ENCODE results near the gene FREM2. TPM values are rescaled to one million over a fixed set of nuclear protein-coding genes. Genes with fewer than 3 reads are reported as not detected.
A peak's percentile ranks its signal among the peaks of the same experiment; 100 is the strongest.

The FREM2 gene
- total and polyA plus RNA-seq, 2 donors from 2014 or later, result 3.6 to 16.9 TPM

DNA sequence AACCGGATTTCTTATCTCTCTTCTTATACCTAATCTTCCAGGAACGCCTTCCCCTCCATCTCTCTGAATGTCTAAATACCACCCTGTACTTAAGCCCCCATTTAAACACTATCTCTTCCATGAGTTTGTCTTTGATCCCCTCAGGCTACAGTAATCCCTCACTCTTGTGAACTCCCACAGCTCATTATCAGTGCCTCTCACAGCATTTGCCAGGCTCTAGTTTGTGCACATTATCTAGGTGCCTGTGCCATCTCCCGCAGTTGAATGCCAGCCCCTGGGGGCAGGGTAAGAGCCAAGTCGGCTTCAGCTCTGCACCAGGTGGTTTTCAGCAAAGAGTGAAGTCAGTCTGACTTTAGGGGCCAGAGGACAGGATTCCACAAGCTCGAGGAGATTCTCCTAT lies 71.4 kb downstream of the FREM2 start:
- no peak overlapping the region for H3K9ac ChIP-seq (ENCODE audit: low read length in 3 of 3)
- H3K27ac ChIP-seq (ENCODE audit: low read depth in 2 of 2, low read length in 2 of 2), result no peak overlapping the region
- H3K36me3 ChIP-seq (ENCODE audit: control insufficient read depth in 2 of 3, insufficient read depth in 3 of 3, low read length in 3 of 3), result no peaks in the 10 kb centered on the region
- intact Hi-C loops (cut with DNase I), result no loop called here
- DNase-seq, result no peak
- no peak overlapping the region for H3K4me3 ChIP-seq (ENCODE audit: low read length in 3 of 3)
- H3K4me1 ChIP-seq (ENCODE audit: control insufficient read depth in 2 of 3, insufficient read depth in 2 of 3, low read depth in 1 of 3, low read length in 3 of 3), result no peaks in the 10 kb centered on the region
- TF ChIP-seq, protein P1, sequence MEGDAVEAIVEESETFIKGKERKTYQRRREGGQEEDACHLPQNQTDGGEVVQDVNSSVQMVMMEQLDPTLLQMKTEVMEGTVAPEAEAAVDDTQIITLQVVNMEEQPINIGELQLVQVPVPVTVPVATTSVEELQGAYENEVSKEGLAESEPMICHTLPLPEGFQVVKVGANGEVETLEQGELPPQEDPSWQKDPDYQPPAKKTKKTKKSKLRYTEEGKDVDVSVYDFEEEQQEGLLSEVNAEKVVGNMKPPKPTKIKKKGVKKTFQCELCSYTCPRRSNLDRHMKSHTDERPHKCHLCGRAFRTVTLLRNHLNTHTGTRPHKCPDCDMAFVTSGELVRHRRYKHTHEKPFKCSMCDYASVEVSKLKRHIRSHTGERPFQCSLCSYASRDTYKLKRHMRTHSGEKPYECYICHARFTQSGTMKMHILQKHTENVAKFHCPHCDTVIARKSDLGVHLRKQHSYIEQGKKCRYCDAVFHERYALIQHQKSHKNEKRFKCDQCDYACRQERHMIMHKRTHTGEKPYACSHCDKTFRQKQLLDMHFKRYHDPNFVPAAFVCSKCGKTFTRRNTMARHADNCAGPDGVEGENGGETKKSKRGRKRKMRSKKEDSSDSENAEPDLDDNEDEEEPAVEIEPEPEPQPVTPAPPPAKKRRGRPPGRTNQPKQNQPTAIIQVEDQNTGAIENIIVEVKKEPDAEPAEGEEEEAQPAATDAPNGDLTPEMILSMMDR (IDR thresholded peaks at IDR 0.05; ENCODE audit: borderline replicate concordance, extremely low read depth, insufficient read depth), result no peak
- no peak for FAIRE-seq
- no peaks in the 10 kb centered on the region for H3K9me3 ChIP-seq (ENCODE audit: control insufficient read depth in 2 of 3, insufficient read depth in 1 of 3, low read length in 3 of 3)
- no peaks in the 10 kb centered on the region for H3K27me3 ChIP-seq (ENCODE audit: control insufficient read depth, insufficient read depth, low read length)

DNA sequence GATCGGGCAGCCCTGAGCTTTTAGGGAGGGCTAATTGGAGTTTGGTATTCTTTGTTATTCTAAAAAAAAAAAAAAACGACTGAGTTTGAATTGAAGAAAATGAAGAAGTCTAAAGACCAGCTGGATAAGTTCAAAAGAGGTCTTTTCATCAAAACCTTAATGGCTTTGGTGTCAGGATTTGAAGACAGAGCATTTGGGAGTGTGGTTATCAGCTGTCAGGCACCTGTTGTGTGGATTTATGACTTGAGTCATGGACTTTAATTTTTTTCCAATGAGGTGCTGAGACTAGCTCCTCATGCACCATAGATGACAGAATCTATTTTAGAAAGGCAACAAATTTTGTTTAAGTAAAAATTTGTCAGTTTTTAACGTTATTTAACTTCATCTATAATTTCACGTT lies 72.5 kb downstream of the FREM2 start:
- H3K27me3 ChIP-seq (ENCODE audit: control insufficient read depth, insufficient read depth, low read length), result no peaks in the 10 kb centered on the region
- no peaks in the 10 kb centered on the region for H3K9me3 ChIP-seq (ENCODE audit: control insufficient read depth in 2 of 3, insufficient read depth in 1 of 3, low read length in 3 of 3)
- no peak overlapping the region for H3K9ac ChIP-seq (ENCODE audit: low read length in 3 of 3)
- no peaks in the 10 kb centered on the region for H3K36me3 ChIP-seq (ENCODE audit: control insufficient read depth in 2 of 3, insufficient read depth in 3 of 3, low read length in 3 of 3)
- FAIRE-seq (no peak), DNase-seq (peak in 1 of 5 donors; percentile 21)
- intact Hi-C loops (cut with DNase I), result no loop called here
- H3K4me1 ChIP-seq (ENCODE audit: control insufficient read depth in 2 of 3, insufficient read depth in 2 of 3, low read depth in 1 of 3, low read length in 3 of 3), result peaks cover 0 to 4% (median 0%) of the 10 kb centered on the region in 3 donors
- TF ChIP-seq, protein P1 (IDR thresholded peaks at IDR 0.05; ENCODE audit: borderline replicate concordance, extremely low read depth, insufficient read depth), result no peak
- H3K27ac ChIP-seq (ENCODE audit: low read depth in 2 of 2, low read length in 2 of 2), result no peak overlapping the region
- no peak overlapping the region for H3K4me3 ChIP-seq (ENCODE audit: low read length in 3 of 3)

DNA sequence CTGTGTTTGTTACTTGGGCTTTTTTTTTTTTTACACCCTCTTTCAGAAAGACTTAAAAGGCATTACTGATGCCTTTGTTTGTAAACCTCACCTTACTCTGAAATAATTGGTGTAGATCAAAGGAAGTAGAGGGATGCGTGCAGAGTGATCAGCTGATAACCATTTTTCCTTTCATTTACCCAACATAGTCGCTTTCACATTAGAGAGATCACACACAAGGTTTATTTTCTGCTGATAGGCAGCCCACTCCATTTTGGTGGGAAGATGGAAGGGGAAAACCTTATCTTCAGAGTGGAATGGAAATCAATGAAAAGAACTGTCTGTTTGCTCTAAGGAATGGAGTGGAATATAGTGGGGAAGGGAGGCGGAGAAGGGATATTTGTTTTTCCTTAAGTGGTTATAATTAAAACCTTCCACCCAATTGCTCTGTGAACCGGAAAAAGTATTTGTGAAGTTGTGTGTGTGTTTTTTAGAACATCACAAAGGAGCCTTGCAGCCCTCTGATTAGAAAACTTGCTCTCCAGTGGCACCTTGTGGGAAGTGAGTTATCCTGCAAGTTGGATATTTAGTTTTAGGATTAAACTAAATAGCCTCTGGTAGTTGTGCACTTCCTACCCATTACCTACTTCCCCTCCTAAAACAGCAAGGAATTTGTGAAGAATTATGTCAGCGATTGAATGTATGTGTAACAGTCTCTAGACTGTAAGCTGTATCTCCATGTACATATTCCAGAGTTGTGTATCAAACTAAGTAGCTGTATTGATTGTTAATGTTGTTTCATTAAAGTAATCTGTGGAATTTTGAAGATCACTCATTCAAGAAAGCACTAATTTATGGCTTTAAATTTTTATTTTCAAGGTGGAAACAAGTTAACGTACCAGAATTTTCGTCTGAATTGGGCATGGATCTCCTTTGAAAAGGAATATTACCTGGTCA lies 76.8 kb downstream of the FREM2 start:
- DNase-seq (peak in 3 of 5 donors; percentile 54 to 88 (median 86)), FAIRE-seq (peak; percentile 85)
- no peaks in the 10 kb centered on the region for H3K9me3 ChIP-seq (ENCODE audit: control insufficient read depth in 2 of 3, insufficient read depth in 1 of 3, low read length in 3 of 3)
- peak overlapping the region in 2 of 3 donors; percentile 39 to 43 for H3K4me3 ChIP-seq (ENCODE audit: low read length in 3 of 3)
- H3K27me3 ChIP-seq (ENCODE audit: control insufficient read depth, insufficient read depth, low read length), result no peaks in the 10 kb centered on the region
- intact Hi-C loops (cut with DNase I), result no loop called here
- TF ChIP-seq, protein P1 (IDR thresholded peaks at IDR 0.05; ENCODE audit: borderline replicate concordance, extremely low read depth, insufficient read depth), result peak; percentile 70
- peaks cover 0 to 4% (median 0%) of the 10 kb centered on the region in 3 donors for H3K4me1 ChIP-seq (ENCODE audit: control insufficient read depth in 2 of 3, insufficient read depth in 2 of 3, low read depth in 1 of 3, low read length in 3 of 3)
- H3K27ac ChIP-seq (ENCODE audit: low read depth in 2 of 2, low read length in 2 of 2), result peak overlapping the region in 1 of 2 donors; percentile 23
- no peaks in the 10 kb centered on the region for H3K36me3 ChIP-seq (ENCODE audit: control insufficient read depth in 2 of 3, insufficient read depth in 3 of 3, low read length in 3 of 3)
- H3K9ac ChIP-seq (ENCODE audit: low read length in 3 of 3), result no peak overlapping the region
